ENCODE results near the gene NLK. TPM values are rescaled to one million over a fixed set of nuclear protein-coding genes. Genes with fewer than 3 reads are reported as not detected.
"Not testable (repeated sequence)": the region's sequence is repeated elsewhere in the genome, so short reads cannot be mapped to it uniquely, and the experiment has no call there.

NLK gene
- polyA plus RNA-seq, 12 donors = 7.4 to 15.1 (median 9.2) TPM; not detected in 1

GRCh38 chr17:28147017-28147416, 104.5 kb downstream of the NLK start:
- DNase-seq = no peak

GRCh38 chr17:28151001-28151400, 108.5 kb downstream of the NLK start:
- no peak for DNase-seq

- no peak for DNase-seq
Measured at GRCh38 chr17:28154214-28154613, 111.7 kb downstream of the NLK start.

- not testable (repeated sequence) for DNase-seq
Measured at GRCh38 chr17:28155405-28155804, 112.9 kb downstream of the NLK start.

- DNase-seq = no peak
Measured at GRCh38 chr17:28159004-28159403, 116.5 kb downstream of the NLK start.

DNA sequence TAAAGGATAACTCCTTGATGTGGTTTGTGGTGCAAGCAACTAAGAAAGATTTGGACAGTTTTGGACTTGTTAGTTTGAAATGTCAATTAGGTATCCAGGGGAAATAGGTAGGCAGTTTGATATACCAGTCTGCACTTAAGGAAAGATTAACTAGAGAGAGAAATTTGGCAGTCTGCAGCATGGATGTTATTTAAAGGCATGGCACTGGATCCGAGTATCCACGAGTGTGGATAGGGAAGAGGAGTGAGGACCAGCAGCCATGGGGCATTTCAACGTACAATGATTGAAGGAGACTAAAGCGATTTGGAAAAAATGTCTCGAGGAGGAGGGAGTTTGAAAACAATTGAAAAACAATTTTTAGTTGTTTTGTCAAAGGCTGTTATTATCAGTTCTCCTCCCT, 117.4 kb downstream of the NLK start:
- no peak for DNase-seq

- no peak for DNase-seq
Measured at GRCh38 chr17:28160610-28161009, 118.1 kb downstream of the NLK start.

GRCh38 chr17:28161311-28161710, 118.8 kb downstream of the NLK start:
- DNase-seq = no peak

DNA sequence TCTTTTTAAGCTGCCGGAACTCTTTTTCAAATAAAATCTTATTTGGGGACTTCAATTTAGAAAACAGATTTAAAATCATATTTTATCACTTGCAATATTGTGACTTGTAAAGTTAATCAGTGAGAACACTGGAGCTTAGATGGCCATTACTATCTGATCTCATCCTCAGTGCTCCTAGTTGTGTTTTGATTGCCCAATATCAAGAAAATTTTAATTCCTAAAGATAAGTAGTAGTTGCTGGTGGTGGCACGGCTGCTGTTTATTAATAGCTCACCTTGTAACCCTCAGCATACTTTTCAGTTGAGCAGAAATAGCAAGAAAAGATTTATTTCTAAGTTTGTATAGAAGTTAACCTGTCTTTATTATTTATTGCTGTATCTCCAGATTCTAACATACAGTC, 124.0 kb downstream of the NLK start:
- DNase-seq = no peak

DNA sequence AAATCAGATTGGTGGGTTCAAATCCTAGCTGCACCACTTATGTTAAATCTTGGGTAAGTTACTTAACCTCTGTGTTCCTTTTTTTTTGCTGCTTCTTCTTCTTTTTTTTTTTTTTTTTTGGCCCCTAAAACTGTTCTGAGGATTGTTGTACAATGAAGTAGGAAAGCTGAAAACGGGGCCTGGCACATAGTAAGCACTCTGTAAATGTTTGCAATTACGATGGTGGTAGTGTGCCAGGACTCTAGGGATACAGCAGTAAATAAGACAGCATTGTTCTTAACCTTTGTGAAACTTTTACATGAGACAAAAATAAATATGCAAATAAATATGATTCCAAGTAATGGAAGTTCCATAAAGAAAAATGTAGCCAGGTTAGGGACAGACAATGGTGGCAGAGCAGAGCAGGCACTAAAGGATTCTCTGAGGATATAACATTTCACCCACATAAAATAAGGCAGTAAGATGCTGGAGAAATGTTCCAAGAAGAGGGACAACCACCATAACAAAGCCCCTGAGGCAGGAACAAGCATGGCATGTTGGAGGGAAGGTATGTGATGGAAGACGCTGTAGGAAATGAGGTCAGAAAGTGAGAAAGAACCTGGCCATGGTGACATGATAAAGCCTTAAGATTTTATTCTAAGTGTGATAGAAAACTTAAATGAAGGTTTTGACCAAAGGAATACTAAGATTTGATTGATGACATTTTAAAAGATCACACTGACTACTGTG, 127.3 kb downstream of the NLK start:
- no peak for DNase-seq

- no peak for DNase-seq
Measured at GRCh38 chr17:28170771-28171170, 128.3 kb downstream of the NLK start.

DNA sequence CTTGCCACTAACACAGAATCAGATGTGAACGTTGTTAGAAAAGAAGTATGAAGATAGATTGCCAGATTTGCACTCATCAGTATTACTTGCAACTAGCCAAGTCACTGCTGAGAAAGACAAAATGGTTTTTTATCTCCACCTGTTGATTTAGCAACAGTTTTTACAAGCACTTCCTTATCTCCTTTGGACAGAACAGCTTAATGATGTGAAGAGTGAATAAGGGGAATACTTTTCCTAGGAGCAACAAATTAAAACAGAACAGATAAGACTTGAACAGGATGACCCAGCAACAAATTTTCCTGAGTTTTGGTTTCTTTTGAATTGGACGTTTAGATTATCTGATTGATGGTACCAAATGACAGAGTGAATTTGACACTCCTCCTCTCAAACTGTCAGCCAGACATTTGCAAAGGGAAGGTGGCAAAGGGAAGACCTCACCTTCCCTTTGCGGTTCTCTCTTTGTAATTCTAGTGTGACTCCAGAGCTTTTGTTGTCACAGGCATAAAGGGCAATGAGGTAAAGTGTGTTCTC, 130.6 kb downstream of the NLK start:
- DNase-seq = no peak

DNA sequence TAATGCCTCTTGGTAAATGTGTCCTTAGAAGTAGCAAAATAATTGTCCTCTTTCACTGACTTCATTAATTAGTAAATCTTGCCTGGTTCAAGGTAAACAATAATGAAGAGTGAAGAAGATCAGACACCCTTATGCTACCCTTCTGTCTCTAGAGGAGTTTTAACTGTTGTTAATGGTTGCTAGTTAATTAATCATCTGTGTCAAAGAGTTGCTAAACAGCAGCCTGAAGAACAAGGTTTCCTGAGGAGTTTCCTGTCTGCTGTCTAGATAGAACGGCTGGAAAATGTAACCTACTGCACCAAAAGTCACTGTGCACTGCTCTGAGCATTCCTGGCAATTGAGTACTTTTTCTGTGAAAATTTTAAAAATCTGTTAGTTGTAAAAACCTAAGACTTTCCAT, 131.3 kb downstream of the NLK start:
- DNase-seq = no peak

- no peak for DNase-seq
Measured at GRCh38 chr17:28174352-28175046, 132.0 kb downstream of the NLK start.

DNA sequence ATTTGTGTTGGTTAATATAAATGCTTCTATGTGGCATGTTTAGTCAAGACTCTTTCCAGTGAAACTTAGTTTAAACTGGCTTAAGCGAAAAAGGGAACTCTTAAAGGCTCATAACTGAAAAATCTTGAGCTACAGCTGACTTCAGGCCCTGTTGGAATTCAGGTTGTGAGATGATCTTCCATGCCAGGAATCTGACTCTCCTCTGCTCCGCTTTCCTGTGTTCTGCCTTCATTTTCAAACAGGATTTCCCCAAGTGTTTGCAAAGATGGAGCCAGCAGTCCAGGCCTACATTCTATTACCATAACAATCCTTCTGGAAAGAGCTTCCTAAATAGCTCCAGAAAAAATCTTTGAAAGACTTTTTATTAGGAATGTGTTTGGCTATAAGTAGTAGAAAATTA, 134.9 kb downstream of the NLK start:
- no peak for DNase-seq

DNA sequence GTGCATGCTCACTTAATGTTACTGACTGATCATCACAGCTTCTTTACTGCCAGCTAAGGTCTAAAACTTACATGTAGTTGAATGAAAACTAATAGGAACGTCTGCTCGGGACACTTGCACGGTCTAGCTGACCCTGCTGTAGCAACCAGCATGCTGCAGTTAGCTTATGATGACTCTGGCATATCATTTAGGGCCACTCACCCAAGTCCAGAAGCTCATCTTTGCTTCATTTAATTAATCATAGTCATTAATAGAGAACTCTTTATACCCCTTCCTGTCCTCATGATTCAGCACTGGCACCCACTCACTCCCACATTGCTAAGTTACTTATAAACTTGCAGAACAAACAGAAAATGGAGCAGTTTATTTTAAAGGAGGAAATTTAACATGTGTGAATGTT, 136.3 kb downstream of the NLK start:
- DNase-seq = no peak

- no peak for DNase-seq
Measured at GRCh38 chr17:28180449-28180848, 138.0 kb downstream of the NLK start.

DNA sequence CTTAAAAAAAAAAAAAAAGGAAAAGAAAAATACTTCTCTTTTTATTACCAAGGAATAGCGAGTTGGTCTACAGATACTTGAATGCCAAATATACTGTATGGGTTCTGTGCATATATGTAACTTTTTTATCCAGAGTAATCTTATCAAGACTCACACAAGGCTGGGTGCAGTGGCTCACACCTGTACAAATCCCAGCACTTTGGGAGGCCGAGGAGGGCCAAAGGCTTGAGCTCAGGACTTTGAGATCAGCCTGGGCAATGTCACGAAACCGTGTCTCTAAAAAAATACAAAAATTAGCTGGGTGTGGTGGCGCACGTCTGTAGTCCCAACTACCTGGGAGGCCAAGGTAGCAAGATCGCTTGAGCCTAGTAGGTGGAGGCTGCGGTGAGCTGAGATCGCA, 139.1 kb downstream of the NLK start:
- no peak for DNase-seq

DNA sequence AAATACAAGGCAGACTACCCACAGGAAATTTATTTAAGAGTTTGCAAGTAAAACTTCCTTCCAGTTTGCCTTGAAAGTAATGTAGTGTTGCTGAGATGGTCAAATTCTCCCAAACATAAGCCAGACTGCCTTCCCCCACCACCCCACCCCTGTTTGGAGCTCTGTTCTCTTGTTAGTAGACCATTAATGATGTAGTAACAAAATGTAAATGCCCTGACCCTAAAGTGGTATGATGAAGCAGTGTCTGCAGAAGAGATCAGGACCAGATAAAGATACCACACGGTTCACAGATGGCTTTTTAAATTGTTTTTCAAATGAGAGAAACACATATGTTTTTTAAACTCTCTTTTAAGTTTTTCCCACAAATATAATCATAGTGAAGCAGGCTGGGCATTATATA, 140.1 kb downstream of the NLK start:
- DNase-seq = no peak

DNA sequence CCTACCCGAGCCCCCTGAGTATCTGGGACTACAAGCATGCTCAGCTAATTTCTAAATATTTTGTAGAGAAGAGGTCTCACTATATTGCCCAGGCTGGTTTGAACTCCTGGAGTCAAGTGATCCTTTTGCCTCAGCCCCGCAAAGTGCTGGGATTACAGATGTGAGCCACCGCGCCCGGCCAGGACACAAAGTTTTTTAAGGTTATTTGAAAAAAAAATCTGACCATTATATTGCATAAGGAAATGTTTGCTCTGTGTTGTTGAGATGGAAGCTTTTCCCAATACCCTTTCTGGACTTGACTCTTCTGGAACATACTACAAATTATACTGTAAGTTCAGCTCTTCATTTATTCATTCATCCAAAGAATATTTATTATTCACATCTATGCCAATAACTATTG, 143.2 kb downstream of the NLK start:
- DNase-seq = no peak

DNA sequence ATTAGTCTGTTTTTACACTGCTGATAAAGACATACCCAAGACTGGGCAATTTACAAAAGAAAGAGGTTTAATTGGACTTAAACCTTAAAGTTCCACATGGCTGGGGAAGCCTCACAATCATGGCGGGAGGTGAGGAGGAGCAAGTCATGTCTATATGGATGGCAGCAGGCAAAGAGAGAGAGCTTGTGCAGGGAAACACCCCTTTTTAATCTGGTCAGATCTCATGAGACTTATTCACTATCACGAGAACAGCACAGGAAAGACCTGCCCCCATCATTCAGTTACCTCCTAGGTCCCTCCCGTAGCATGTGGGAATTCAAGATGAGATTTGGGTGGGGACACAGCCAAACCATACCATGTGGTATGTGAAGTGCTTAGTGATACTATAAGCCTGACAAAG, 144.0 kb downstream of the NLK start:
- not testable (repeated sequence) for DNase-seq

- DNase-seq = no peak
Measured at GRCh38 chr17:28187931-28188330, 145.5 kb downstream of the NLK start.

DNA sequence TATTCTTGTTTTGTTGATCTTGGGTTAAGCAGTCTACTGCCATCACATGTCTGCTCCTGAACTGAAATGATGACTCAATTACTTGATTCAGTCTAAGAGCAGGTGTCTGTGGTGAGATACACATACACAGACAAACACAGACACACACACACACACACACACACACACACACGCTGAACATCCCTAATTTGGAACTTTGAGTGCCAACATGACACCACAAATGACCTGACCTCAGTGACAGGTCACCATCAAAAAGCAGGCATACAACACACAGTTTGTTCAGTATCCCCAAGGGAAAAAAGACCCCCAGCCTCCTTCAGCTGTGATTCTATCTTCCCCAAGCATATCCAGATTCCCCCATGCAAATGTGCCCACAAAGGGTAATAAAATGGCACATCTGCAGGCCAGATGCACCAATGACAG, 146.4 kb downstream of the NLK start:
- no peak for DNase-seq
